CD4-positive, alpha-beta T cell treated with Interleukin-2 at 100 ng/mL for 4 hours (primary cell): Measurements from ENCODE around the gene INSL3.
"Not testable (repeated sequence)": the region's sequence is repeated elsewhere in the genome, so short reads cannot be mapped to it uniquely, and the experiment has no call there.

Experiments
- DNase-seq: peaks from one replicate; pipeline ENCODE4 v3.0.0-alpha.2; 2020; ENCODE audit warnings: low spot score

Gene INSL3

DNA sequence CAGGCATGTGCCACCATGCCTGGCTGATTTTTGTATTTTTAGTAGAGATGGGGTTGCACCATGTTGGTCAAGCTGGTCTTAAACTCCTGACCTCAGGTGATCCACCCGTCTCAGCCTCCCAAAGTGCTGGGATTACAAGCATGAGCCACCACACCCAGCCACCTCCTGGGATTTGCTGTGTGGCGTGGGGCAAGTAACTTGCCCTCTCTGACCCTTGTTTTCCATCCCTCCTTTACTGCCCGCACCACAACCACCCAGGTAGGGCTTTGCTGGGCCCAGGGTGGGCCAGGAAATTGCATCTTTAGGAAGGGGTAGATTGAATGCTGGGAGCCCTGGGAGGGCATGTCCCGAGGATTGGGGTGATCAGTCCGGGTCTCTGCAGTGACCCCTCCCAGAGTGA lies 37.6 kb downstream of the INSL3 start:
- not testable (repeated sequence) for DNase-seq

DNA sequence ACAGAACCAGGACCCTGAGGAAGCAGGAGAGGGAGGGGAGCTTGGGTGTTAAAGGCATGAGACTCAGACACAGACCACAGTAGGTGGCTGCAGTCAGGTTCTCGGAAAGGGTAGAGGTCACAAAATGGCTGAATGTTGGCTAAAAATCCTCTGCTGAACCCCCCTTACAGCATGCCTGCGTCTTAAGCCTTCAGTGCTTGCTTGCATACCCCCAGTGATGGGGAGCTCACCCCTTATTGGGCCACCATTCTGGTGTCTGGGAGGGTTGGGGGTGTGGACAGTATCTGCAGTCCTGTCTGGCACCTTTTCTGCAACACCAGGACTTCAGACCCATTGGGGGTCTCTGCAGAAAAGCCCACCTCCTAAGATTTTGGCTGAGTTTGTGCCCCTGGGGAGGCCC lies 40.5 kb downstream of the INSL3 start:
- DNase-seq: no peak

DNA sequence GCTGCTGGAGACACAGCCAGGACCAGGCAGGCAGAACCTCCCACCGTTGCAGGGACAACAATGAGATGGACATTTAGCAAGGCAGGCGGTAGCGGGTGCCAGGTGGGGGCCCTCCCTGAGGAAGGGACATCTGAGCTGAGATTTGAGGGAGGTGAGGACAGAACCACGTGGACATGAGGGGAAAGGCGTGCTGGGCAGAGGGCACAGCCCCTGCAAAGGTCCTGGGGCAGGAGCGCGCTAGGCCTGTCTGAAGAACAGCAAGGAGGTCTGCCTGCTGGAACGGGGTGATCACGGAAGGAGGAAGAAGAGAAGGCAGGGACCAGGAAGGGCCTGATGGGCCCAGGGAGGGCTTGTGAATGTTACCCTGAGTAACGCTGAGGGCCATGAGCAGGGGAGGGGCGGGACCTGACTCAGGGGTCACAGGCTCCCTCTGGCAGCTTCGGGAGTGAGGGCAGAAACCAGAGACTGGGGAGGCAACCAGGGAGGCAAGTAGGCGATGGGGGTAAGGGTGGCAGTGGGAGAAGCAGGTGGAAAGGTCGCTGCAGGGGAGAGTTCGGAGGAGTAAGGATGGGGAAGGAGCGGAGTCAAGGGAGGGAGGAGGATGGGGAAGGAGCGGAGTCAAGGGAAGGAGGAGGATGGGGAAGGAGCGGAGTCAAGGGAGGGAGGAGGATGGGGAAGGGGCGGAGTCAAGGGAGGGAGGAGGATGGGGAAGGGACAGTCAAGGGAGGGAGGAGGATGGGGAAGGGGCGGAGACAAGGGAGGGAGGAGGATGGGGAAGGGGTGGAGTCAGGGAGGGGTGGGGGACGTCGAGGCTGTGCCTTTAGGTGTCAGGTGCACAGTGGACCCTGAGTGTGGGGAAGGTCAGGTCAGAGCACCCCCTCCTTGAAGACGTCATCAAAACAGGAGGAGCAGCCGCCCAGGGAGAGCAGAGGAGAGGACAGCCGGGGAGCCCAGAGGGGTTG lies 42.1 kb downstream of the INSL3 start:
- no peak for DNase-seq

DNA sequence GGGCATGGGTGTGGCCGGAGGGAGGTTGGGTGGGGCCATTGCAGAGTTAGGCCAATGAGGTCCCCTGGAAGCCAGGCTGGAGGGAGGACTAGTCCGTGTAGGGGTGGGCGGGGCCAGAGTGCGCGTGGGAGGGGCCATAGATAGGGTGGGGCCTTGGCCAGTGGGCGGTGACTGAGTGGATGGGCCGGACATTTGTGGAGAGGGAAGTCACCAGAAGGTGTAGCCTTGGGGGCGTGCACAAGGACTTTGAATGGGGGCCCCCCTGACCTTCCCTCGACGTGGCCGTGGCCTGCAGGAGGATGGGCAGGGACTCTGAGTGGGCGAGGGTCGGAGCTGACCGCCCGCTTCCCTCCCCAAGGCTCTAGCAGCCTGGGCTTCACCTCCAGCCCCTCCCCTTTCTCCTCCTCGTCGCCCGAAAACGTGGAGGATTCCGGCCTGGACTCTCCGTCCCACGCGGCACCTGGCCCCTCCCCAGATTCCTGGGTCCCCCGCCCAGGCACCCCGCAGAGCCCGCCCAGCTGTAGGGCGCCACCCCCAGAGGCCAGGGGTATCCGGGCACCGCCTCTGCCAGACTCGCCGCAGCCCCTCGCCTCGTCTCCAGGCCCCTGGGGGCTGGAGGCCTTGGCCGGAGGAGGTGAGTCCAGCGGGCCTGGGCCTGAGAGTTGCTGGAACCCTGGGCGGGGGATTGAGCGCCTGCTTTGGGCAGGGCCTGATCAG lies 42.9 kb downstream of the INSL3 start:
- no peak for DNase-seq

DNA sequence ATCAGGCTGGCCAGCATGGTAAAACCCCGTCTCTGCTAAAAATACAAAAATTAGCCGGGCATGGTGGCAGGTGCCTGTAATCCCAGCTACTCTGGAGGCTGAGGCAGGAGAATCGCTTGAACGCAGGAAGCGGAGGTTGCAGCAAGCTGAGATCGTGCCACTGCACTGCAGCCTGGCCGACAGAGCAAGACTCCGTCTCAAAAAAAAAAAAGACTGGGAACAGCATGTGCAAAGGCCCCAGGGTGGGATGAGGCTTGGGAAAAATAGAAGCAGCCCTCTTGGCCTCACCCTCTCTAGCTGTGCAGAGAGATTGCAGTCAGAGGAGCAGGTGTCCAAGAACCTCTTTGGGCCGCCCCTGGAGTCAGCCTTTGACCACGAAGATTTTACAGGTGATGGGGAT lies 43.5 kb downstream of the INSL3 start:
- DNase-seq: not testable (repeated sequence)

DNA sequence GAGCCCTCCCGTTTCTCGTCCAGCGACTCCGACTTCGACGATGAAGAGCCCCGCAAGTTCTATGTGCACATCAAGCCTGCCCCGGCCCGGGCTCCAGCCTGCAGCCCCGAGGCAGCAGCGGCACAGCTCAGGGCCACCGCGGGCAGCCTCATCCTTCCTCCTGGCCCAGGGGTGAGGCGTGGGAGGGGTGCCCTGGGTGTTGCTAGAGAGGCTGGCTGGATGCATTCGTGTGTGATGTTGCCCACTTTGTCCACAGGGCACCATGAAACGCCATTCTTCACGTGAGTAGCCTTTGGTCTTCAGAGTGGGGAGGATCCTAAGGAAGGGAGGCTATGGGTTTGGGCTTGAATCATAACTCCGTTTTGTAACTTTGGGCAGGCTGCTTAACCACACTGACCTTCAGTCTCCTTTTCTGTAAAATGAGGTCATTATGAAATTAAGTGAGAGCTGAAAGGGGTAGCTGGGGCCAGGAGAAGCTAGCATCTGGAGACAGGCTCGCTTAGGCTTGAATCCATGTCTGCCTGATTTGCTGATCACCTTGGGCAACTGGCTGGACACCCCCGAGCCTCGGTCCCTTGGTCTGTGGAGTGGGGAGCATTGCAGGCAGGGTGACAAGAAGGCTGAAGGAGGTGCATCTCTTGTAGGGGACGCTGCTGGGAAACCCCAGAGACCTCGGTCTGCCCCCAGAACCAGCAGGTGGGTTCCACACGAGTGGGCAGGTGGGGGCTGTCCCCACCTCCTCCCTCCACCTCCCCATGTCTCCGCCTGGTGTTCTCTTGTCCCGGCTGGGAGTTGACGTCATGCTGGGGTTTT lies 45.1 kb downstream of the INSL3 start:
- DNase-seq: no peak

DNA sequence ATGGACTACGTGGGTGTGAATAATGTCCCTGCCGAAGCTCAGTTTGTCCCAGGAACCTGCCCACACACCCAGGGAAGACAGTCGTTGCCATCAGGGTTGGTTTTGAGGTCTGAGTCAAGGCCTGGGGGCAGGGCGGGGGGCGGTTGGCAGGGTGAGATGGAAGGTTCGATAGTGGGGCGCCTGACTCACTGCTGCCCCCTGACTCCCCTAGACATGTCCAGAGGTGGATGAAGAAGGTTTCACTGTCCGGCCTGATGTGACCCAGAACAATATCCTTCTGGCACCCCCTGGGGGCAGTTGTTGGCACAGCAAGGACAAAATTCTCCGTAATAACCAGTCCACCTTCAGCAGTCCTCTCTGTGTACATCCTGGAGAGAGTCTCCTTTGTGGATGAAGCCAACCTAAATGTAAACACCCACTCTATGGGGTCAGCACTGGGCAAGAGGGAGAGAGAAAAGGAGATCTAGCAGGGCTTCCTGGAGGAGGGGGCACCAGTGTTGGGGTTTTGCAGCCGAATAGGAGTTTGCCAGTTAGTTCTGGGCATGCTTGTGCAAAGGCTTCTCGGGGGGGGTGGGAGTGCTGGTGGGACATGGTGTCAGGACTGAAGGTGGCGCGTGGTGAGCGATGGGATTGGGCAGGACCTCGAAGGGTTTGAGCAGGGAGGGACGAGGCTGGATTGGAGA lies 45.9 kb downstream of the INSL3 start:
- peak; percentile 46 for DNase-seq

DNA sequence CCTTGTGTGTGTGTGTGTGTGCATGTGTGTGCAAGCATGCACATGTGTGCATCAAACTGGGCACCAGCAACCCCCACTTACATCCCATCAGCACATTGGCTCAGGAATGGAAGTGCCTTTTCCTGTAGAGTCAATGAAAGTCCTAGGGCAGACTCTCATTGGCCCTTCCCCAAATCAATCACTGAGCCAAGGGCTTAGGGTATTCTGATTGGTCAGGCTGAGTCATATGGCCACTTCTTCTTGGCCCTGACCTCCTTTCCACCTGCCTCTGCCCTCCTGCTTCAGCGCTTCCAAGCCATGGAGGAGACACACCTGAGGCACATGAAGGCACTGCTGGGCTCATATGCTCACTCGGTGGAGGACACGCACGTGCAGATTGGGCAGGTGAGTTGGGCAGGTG lies 49.1 kb downstream of the INSL3 start:
- no peak for DNase-seq

DNA sequence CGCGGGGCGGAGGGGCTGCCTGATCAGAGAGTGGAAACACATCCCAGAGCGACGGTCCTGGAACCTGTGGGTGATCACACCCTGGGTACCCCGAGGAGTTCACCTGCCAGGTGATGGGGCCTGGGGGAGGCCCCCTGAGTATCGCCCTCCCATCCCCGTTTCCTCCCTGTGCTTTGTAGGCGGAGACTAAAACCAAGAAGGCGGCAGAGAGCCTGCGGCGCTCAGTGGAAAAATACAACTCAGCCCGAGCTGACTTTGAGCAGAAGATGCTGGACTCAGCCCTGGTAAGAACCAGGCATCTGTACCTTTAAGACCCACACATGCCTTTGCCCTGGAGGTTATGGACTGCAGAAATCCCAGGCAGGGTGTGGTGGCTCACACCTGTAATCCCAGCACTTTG lies 50.7 kb downstream of the INSL3 start:
- DNase-seq: no peak

DNA sequence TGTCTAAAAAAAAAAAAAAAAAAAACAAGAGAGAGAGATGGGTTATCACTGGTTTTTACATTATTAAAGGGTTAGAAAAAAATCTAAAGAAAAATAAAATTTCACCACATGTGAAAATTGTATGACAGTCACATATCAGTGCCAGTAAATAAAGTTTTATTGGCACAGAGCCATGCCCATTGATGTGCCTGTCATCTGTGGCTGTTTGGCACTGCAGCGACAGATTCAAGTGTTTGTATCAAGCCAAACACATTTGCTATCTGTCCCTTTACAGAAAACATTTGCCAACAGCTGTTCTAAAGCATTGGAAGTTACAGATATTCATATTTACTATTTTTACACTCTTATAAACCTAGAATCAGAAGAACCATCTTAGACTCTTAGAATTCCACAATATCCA lies 53.8 kb downstream of the INSL3 start:
- DNase-seq: no peak

DNA sequence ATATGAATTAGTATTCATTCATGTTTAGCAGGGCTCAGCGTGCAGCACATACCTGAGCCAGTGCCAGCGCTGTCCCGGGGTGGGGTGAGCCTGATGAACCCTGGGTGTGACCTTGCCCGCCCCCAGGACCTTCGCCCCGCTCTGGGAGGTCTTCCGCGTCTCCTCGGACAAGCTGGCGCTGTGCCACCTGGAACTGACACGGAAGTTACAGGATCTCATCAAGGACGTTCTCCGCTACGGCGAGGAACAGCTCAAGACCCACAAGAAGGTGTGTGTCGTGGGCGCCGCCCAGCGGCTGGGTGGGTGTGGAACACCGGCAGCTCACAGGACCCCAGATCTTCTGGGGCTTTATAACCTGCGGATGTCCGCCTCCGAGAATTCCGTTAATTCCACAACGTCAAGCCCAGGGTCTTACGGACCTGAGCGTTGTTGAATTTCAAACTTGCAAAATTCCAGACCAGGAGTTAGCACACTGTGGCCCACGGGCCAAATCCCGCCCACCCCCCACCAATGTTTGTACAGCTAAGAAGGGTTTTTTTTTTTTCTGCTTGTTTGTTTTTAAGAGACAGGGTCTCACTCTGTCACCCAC lies 54.7 kb downstream of the INSL3 start:
- peak; percentile 23 for DNase-seq
